ENCODE data around the gene UGT2B7. TPM values are rescaled to one million over a fixed set of nuclear protein-coding genes. Genes with fewer than 3 reads are reported as not detected.

Gene UGT2B7
- total RNA-seq, 1 donor from 2014 or later = not detected

DNA sequence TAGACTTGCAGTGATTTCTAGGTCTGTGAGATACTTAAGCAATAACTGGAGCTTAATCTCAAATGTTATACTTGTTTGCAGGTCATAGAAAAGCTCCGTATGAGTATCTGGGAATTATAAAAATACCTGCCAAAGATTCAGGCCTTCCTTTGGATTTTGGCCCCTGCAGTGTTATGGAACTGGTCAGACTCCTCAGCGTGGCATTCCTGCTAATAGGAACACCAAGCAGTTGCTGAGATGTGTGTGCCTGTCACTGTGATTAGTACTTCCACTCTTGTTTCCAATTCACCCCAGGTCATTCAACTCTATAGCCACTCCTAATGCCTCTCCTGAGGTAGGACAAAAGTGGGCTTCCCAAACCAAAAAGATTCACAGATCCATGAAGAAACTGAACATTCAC is 7.8 kb upstream of the UGT2B7 start:
- Mint-ChIP-seq H3K27ac (ENCODE audit: unreplicated experiment) (no peak overlapping the region), H3K4me1 (ENCODE audit: low read depth, unreplicated experiment) (no peaks in the 10 kb centered on the region)

DNA sequence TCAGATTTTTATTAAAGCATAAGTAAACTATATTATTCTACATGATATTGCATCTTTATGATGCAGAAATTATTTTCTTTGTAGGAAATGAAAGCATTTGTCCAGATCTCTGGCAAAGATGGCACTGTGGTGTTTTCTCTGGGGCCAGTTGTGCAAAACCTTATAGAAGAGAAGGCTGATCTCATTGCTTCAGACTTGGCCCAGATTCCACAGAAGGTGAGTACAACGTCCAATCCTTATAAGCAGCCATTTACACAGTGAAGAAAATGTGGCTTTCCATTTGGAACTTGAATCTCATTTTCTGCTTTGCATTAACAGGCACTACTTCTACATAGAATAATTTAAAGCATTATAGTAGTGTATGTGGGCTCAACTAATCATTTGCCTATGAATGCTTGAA is 6.9 kb upstream of the UGT2B7 start:
- Mint-ChIP-seq H3K36me3 (ENCODE audit: unreplicated experiment) (no peaks in the 10 kb centered on the region), H3K4me1 (ENCODE audit: low read depth, unreplicated experiment) (no peaks in the 10 kb centered on the region), H3K4me3 (ENCODE audit: unreplicated experiment) (no peak overlapping the region), H3K27me3 (ENCODE audit: unreplicated experiment) (no peaks in the 10 kb centered on the region), H3K27ac (ENCODE audit: unreplicated experiment) (no peak overlapping the region), H3K9me3 (ENCODE audit: unreplicated experiment) (no peaks in the 10 kb centered on the region)
- TF ChIP-seq, protein P1, sequence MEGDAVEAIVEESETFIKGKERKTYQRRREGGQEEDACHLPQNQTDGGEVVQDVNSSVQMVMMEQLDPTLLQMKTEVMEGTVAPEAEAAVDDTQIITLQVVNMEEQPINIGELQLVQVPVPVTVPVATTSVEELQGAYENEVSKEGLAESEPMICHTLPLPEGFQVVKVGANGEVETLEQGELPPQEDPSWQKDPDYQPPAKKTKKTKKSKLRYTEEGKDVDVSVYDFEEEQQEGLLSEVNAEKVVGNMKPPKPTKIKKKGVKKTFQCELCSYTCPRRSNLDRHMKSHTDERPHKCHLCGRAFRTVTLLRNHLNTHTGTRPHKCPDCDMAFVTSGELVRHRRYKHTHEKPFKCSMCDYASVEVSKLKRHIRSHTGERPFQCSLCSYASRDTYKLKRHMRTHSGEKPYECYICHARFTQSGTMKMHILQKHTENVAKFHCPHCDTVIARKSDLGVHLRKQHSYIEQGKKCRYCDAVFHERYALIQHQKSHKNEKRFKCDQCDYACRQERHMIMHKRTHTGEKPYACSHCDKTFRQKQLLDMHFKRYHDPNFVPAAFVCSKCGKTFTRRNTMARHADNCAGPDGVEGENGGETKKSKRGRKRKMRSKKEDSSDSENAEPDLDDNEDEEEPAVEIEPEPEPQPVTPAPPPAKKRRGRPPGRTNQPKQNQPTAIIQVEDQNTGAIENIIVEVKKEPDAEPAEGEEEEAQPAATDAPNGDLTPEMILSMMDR (IDR thresholded peaks at IDR 0.05; ENCODE audit: partially characterized antibody, unreplicated experiment) = no peak
- no peak for DNase-seq

More for the DNA sequence above, 7.8 kb upstream of the UGT2B7 start:
- Mint-ChIP-seq H3K9me3 (ENCODE audit: unreplicated experiment) (no peaks in the 10 kb centered on the region), H3K27me3 (ENCODE audit: unreplicated experiment) (no peaks in the 10 kb centered on the region), H3K36me3 (ENCODE audit: unreplicated experiment) (no peaks in the 10 kb centered on the region), H3K4me3 (ENCODE audit: unreplicated experiment) (no peak overlapping the region)
- no peak for DNase-seq
- TF ChIP-seq, protein P1 (IDR thresholded peaks at IDR 0.05; ENCODE audit: partially characterized antibody, unreplicated experiment) = no peak

DNA sequence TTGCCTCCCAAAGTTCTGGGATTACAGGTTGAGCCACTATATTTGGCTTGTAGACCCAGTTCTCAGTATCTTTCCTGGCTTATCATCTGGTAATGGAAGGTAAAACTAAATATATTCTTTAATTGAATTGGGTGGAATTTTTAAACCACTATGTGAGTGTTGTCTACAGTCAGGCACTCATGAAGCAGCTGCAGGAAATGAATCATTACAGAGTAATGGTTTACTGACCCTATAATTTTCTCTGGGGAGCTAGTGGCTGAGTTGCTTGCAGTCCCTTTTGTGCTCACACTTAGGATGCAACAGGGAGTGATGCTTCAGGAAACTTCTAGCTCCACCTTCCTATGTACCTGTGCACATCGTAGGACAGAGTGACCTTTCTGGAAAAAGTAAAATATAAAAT is 4.1 kb upstream of the UGT2B7 start:
- TF ChIP-seq, protein P1 (IDR thresholded peaks at IDR 0.05; ENCODE audit: partially characterized antibody, unreplicated experiment) = no peak
- no peaks in the 10 kb centered on the region for H3K36me3 Mint-ChIP-seq (ENCODE audit: unreplicated experiment)
- DNase-seq = no peak
- no peak overlapping the region for H3K4me3 Mint-ChIP-seq (ENCODE audit: unreplicated experiment)
- H3K27me3 Mint-ChIP-seq (ENCODE audit: unreplicated experiment) = no peaks in the 10 kb centered on the region
- H3K4me1 Mint-ChIP-seq (ENCODE audit: low read depth, unreplicated experiment) = no peaks in the 10 kb centered on the region
- no peak overlapping the region for H3K27ac Mint-ChIP-seq (ENCODE audit: unreplicated experiment)
- no peaks in the 10 kb centered on the region for H3K9me3 Mint-ChIP-seq (ENCODE audit: unreplicated experiment)

DNA sequence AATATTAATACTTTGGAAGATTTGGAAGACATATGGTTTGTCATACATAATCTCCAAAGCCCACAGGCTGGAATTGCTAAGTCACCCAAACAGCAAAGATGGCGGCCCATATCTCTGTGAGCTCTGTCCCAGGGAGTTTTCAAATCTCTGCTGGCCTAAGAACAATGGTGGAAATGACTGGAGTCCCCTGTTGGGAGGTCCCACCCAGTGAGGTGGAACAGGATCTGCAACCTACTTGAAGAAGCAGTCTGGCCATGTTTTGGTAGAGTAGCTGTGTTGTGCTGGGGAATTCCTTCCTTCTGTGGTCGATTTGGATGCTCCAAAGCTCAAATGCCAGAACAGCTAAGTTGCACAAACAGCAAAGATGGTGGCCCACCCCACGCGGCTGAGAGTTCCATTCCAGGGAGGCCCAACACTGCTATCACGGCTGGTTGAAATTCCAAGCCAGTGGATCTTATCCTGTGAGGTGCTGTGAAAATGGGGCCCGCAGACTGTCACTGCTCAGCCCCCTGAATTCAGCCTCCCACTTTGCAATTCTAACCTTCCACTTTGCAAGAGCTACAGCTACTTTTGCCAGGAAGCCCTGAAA is 3.2 kb upstream of the UGT2B7 start:
- Mint-ChIP-seq H3K9me3 (ENCODE audit: unreplicated experiment) (no peaks in the 10 kb centered on the region), H3K4me1 (ENCODE audit: low read depth, unreplicated experiment) (no peaks in the 10 kb centered on the region), H3K27me3 (ENCODE audit: unreplicated experiment) (no peaks in the 10 kb centered on the region), H3K36me3 (ENCODE audit: unreplicated experiment) (no peaks in the 10 kb centered on the region), H3K4me3 (ENCODE audit: unreplicated experiment) (no peak overlapping the region), H3K27ac (ENCODE audit: unreplicated experiment) (no peak overlapping the region)
- no peak for DNase-seq
- TF ChIP-seq, protein P1 (IDR thresholded peaks at IDR 0.05; ENCODE audit: partially characterized antibody, unreplicated experiment) = no peak

DNA sequence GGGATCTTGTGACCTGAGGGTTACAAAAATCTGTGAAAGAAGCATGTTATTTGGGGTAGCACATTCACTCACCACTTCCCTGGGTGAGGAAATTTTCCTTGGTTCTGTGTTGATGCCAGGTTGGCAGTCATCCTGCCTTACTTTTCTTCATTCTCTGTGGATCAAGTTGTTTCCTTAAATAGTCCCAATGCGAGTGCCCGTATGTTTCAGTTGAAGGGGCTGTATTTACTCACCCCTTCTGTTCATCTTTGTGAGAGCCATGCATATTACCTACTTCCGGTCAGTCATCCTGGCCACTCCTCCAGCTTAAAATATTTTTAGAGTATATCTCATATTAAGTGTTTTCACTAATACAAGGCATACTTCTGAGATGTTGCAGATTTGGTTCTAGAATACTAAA is 2.6 kb upstream of the UGT2B7 start:
- Mint-ChIP-seq H3K4me3 (ENCODE audit: unreplicated experiment) (no peak overlapping the region), H3K4me1 (ENCODE audit: low read depth, unreplicated experiment) (no peaks in the 10 kb centered on the region), H3K27ac (ENCODE audit: unreplicated experiment) (no peak overlapping the region), H3K27me3 (ENCODE audit: unreplicated experiment) (no peaks in the 10 kb centered on the region), H3K9me3 (ENCODE audit: unreplicated experiment) (no peaks in the 10 kb centered on the region), H3K36me3 (ENCODE audit: unreplicated experiment) (no peaks in the 10 kb centered on the region)
- TF ChIP-seq, protein P1 (IDR thresholded peaks at IDR 0.05; ENCODE audit: partially characterized antibody, unreplicated experiment) = no peak
- DNase-seq = no peak
